Measurements from ENCODE around the gene HEG1. TPM values are rescaled to one million over a fixed set of nuclear protein-coding genes. Genes with fewer than 3 reads are reported as not detected.
A peak's percentile ranks its signal among the peaks of the same experiment; 100 is the strongest.

HEG1 gene
- total RNA-seq, 2 experiments from 2014 or later = 5.9 to 6.4 TPM

DNA sequence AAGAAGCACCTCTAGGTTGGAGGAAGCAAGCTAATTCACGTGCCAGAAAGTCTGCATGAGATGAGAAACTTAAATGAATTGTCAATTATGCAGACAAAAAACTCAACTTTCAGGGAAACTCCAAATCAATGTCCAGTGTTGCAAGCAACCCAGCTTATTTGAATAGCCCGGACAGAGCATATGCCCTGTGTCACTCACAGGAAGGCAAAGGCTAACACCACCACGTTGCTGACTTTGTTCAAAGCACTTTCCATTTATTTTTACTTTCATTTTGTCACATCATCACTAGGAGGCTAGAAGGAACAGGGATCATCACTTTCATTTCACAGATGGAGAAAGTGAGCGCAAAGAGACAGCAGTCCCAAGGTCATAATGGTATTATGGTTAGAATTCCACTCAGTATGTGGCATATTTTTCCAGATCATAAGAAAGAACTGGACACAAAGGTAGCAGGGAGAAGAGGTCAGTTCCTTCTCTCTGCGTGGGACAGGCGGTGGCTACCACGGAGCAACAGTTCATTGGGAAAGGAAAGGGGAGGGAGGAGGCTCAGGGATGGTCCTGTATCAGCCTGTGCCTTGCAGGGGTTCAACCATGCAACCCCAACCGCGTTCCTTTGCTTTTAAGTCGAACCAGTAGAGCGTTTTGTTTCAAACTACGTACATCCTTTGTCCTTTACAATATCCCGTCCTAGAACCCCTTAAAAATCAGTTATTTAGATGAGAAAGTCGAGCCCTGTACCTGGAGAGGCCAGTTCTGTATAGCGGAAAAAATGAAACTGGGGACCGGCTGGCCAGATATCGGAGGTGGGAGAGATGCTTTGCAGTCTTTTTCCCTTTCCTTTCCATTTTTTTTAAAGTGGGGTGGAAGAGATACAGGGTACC is 1.1 kb downstream of the HEG1 start:
- ATAC-seq (peak; percentile 28), DNase-seq (peak; percentile 23)
- ChIA-PET CTCF (interaction anchor here (0.8 to 1.6 kb wide), 3 partner anchors 9 to 293 kb away, joined by 3 read pairs; no protein-coding TSS in a partner anchor), POLR2A (no interaction called here)
- Mint-ChIP-seq H3K9me3 (ENCODE audit: low read depth) (no peaks in the 10 kb centered on the region), H3K36me3 (ENCODE audit: low read depth) (peaks cover 9% of the 10 kb centered on the region), H3K27ac (peak overlapping the region; percentile 90), H3K4me3 (peak overlapping the region; percentile 94), H3K4me1 (peaks cover 48% of the 10 kb centered on the region), H3K27me3 (peaks cover 2% of the 10 kb centered on the region)
- intact Hi-C loops (cut with DNase I, micrococcal nuclease) = loop anchor here (1.0 to 10.0 kb wide), 11 partner anchors 53 to 1850 kb away; partner anchors contain the start of genes HACD2 (in 1 of the 2), OSBPL11 (in 1 of the 2), SEC22A (in 1 of the 2) and SLC41A3 (in 1 of the 2)

DNA sequence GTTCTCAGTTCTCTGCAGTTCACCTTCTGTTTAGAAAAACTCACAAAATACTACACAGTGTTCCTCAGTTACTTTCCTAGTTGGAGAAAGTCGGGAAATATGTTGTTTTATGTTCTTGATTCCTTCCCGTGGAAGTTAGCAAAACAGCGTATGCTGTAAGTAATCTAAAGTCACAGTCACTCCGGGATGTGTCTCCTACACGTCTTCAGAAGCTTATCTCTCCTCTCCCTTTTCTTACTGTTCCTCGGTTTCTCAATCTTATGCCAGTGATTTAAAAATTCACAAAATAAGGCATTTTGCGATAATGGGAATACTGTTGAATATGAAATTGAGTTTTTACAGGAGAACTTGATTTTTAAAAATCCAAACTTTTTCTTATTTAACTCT is 1.7 kb downstream of the HEG1 start:
- intact Hi-C loops (cut with DNase I, micrococcal nuclease) = loop anchor here (2.0 to 10.0 kb wide), 8 partner anchors 53 to 1849 kb away; partner anchors contain the start of genes HACD2 (in 1 of the 2), SEC22A (in 1 of the 2), SNX4 (in 1 of the 2) and UMPS (in 1 of the 2)
- H3K27ac Mint-ChIP-seq = peak overlapping the region; percentile 90
- peaks cover 48% of the 10 kb centered on the region for H3K4me1 Mint-ChIP-seq
- no peaks in the 10 kb centered on the region for H3K9me3 Mint-ChIP-seq (ENCODE audit: low read depth)
- peak overlapping the region; percentile 94 for H3K4me3 Mint-ChIP-seq
- ChIA-PET POLR2A (no interaction called here), CTCF (interaction anchor here (0.8 to 1.6 kb wide), 3 partner anchors 9 to 293 kb away, joined by 3 read pairs; no protein-coding TSS in a partner anchor)
- peaks cover 2% of the 10 kb centered on the region for H3K27me3 Mint-ChIP-seq
- H3K36me3 Mint-ChIP-seq (ENCODE audit: low read depth) = peaks cover 9% of the 10 kb centered on the region
- DNase-seq = no peak
- no peak for ATAC-seq

DNA sequence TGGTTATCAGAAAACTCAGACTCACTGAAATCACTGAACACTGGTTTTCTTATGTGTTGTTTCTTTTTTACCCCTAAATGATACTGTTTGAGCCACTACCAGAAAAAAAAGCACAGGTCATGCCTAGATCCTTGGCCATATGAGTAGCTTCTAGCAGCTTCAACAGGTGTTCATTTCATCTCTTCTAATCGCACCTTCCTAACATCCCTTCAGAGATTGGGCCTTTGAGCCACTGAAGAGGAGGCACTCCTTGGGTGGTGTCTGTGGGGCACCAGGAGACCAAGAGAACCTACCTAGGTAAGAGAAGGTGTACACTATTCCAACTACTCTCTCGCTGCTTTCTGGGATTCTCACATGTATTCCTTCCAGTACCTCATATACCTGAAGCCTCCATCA is 2.5 kb downstream of the HEG1 start:
- DNase-seq = no peak
- ATAC-seq = no peak
- Mint-ChIP-seq H3K4me1 (peaks cover 51% of the 10 kb centered on the region), H3K27ac (no peak overlapping the region), H3K4me3 (no peak overlapping the region), H3K36me3 (ENCODE audit: low read depth) (peaks cover 11% of the 10 kb centered on the region), H3K9me3 (ENCODE audit: low read depth) (no peaks in the 10 kb centered on the region), H3K27me3 (peaks cover 2% of the 10 kb centered on the region)
- POLR2A ChIA-PET = no interaction called here
- intact Hi-C loops (cut with DNase I, micrococcal nuclease) = loop anchor here (2.0 to 10.0 kb wide), 10 partner anchors 19 to 1849 kb away; partner anchors contain the start of genes ZNF148 (in 2 of the 2), HACD2 (in 1 of the 2), SEC22A (in 1 of the 2) and SNX4 (in 1 of the 2)
- CTCF ChIA-PET = interaction anchor here (1.6 kb wide), 1 partner anchor 16 kb away, joined by 3 read pairs; no protein-coding TSS in a partner anchor

DNA sequence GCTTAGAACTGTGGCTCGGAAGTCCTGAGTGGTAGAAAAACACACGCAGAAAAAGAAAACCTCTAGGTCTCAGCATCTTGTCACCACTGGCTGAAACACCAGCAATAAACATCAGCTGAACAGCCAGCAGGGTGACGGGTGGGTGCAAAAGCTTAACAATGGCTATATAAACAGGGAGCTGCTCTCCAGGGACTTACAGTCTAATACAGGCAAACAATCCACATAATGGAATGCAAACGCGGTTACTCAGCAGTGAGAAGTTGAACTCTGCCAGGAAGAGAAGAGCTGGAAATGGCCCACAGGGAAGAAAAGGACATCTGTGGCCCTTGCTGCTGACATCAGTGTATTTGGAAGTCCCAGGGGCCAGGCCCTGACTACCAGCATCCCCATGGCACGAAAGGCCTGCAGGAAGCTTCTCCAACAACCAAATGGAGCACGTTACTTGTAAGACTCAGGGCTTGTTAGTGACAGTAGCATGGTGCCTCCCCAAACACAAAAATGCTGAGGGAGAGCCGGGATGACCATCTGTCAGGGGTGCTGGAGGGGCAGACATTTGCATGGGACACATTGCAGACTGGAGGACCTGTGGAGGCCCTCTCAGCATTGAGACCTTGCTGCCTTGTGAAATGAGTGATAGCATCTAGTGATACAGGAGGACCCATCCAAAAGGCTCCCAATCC is 3.0 kb downstream of the HEG1 start:
- Mint-ChIP-seq H3K4me3 (peak overlapping the region; percentile 61), H3K27ac (peak overlapping the region; percentile 87), H3K27me3 (peaks cover 2% of the 10 kb centered on the region), H3K36me3 (ENCODE audit: low read depth) (peaks cover 11% of the 10 kb centered on the region), H3K9me3 (ENCODE audit: low read depth) (no peaks in the 10 kb centered on the region), H3K4me1 (peaks cover 51% of the 10 kb centered on the region)
- ChIA-PET CTCF (interaction anchor here (1.2 kb wide), 1 partner anchor 13 kb away, joined by 3 read pairs; no protein-coding TSS in a partner anchor), POLR2A (no interaction called here)
- intact Hi-C loops (cut with DNase I, micrococcal nuclease) = loop anchor here (1.0 to 10.0 kb wide), 11 partner anchors 17 to 1848 kb away; partner anchors contain the start of genes ZNF148 (in 2 of the 2), HACD2 (in 1 of the 2), SEC22A (in 1 of the 2) and SNX4 (in 1 of the 2)
- DNase-seq (no peak), ATAC-seq (no peak)

DNA sequence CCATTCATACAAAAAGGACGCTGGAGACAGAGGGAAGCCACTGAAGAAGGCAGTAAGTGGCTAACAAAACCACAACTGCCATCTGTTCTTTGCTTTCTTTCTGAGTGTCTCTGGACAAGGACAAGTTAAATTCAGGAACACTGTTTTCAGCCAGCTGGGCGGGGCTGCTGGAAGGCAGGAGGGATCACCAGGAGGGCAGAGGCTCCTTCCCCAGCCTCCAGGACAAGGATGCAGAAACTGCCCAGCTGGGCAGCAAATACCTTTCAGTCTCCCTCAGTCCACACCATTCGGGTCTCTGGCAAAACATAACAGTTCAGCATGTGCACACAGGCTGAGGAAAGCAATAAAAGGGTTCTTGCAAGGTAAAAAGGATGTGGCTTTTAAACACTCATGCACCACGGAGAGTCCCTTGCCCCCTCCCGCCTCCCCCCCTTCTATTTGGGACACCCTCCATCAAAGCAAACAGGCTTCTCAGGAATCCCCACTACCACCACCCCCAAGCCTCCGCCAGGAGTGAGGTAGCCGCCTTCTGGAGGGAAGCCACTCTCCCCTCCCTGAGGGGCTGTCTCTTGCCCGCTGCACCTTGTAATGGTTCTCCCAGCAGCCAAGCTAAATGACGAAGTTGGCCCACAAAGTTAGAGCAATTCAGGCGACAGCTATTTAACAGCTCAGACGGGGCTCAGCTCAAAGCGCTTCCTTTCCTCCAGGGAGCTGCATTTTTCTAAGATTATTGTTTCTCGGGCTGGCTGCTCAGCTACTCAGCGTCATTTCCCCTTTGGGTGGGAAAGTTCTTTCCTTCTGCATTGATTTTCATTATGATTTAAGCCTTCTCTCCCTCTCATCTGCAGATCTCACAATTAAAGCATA is 3.8 kb downstream of the HEG1 start:
- ChIA-PET CTCF (interaction anchor here (1.2 kb wide), 1 partner anchor 12 kb away, joined by 3 read pairs; no protein-coding TSS in a partner anchor), POLR2A (no interaction called here)
- DNase-seq = peak; percentile 81
- peak overlapping the region; percentile 61 for H3K4me3 Mint-ChIP-seq
- no peaks in the 10 kb centered on the region for H3K9me3 Mint-ChIP-seq (ENCODE audit: low read depth)
- peaks cover 11% of the 10 kb centered on the region for H3K36me3 Mint-ChIP-seq (ENCODE audit: low read depth)
- peaks cover 2% of the 10 kb centered on the region for H3K27me3 Mint-ChIP-seq
- intact Hi-C loops (cut with DNase I, micrococcal nuclease) = loop anchor here (1.0 to 10.0 kb wide), 11 partner anchors 17 to 1847 kb away; partner anchors contain the start of genes ZNF148 (in 2 of the 2), HACD2 (in 1 of the 2), SEC22A (in 1 of the 2) and SNX4 (in 1 of the 2)
- peaks cover 51% of the 10 kb centered on the region for H3K4me1 Mint-ChIP-seq
- peak overlapping the region; percentile 87 for H3K27ac Mint-ChIP-seq
- ATAC-seq = peak; percentile 65

DNA sequence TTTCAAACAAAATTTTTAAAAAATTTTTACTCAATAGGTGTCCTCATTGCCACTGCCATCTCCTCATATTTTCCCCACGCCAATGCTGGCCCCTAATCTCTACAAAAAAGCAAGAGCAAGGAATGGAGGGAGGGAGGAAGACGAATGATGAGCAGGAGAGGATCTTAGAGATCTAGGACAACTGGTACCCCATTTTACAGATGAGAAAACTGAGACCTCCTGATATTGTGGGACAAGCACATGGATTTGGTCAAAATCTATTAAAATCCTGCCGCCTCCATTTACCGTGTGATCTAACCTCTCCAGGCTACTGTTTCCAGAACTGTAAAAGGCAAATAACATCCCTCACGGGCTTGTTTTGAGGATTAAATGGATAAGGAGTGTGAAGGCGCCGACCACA is 4.6 kb downstream of the HEG1 start:
- ChIA-PET CTCF (no interaction called here), POLR2A (no interaction called here)
- Mint-ChIP-seq H3K27me3 (peaks cover 2% of the 10 kb centered on the region), H3K36me3 (ENCODE audit: low read depth) (peaks cover 11% of the 10 kb centered on the region), H3K4me1 (peaks cover 46% of the 10 kb centered on the region), H3K27ac (peak overlapping the region; percentile 68), H3K4me3 (peak overlapping the region; percentile 61), H3K9me3 (ENCODE audit: low read depth) (no peaks in the 10 kb centered on the region)
- DNase-seq (no peak), ATAC-seq (no peak)
- intact Hi-C loops (cut with DNase I, micrococcal nuclease) = loop anchor here (5.0 to 10.0 kb wide), 7 partner anchors 56 to 1846 kb away; partner anchors contain the start of genes HACD2 (in 1 of the 2), SEC22A (in 1 of the 2), SNX4 (in 1 of the 2) and UMPS (in 1 of the 2)

DNA sequence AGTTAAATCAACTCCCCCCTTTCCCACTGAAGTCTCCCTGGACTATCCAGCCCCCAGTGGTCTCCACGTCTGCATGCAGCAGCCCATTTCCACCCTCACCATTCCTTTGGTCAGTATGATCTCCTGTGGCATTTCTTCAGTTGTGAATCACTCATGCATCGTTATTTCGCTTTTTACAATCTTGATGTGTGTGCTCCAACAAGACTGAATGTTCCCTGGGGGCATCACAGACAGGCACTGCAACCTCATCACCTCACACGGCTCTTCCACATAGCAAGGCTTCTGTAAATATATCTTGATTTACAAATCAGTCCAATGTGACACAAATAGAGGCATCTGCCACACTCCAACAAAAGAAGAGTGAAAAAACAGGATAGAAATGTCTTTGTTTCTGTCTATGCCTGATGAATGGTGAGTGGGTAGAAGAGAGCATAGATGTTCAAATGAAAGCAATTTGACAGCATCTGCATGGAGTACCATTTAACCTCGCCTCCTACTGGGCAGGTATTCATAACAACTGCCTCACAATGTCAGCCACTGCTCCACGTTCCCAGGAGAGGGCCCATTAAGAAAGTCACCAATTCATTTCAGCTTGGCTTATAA is 5.2 kb downstream of the HEG1 start:
- ATAC-seq = no peak
- intact Hi-C loops (cut with DNase I, micrococcal nuclease) = loop anchor here (5.0 to 10.0 kb wide), 7 partner anchors 57 to 1846 kb away; partner anchors contain the start of genes HACD2 (in 1 of the 2), SEC22A (in 1 of the 2), SNX4 (in 1 of the 2) and UMPS (in 1 of the 2)
- Mint-ChIP-seq H3K36me3 (ENCODE audit: low read depth) (peaks cover 11% of the 10 kb centered on the region), H3K27ac (no peak overlapping the region), H3K4me3 (no peak overlapping the region), H3K9me3 (ENCODE audit: low read depth) (no peaks in the 10 kb centered on the region), H3K4me1 (peaks cover 46% of the 10 kb centered on the region), H3K27me3 (peaks cover 2% of the 10 kb centered on the region)
- ChIA-PET POLR2A (no interaction called here), CTCF (interaction anchor here (0.7 kb wide), 1 partner anchor 34 kb away, joined by 3 read pairs; no protein-coding TSS in a partner anchor)
- no peak for DNase-seq

DNA sequence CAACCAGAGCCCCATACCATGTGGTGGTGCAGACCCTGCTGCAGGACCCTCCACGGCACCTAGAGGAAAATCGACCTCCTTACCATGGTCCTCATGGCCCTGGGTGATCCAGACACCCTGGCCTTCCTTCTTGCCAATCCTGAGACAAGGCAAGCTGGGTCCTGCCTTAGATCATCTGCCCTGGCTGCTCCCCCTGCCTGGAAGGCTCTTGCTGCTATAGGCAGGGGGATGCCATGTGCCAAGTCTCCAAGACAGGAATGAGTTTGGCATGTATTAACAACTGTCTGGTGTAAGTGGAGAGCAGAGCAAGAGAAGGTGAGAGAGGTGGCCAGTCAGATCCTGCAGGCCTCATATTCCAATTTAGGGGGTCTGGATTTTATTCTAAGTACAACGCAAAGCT is 7.5 kb downstream of the HEG1 start:
- CTCF ChIA-PET = no interaction called here

DNA sequence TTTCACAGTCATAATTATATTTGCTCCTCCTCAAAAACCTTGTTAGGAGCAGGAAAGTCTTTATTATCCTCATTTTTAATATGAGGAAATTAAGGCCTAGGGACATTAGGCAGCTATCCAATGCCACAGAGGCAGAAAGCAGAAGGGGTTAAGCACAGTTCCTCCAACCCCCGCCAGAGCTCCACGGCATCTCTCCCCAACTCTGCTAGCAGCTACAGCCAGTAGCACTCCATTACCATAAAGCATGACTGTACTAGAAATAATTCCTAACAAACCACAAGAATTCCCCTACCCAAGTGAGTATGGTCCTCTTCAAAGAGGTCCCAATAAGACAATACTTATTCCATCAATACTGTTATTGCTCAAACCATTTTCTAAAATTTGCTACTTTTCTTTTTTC is 9.8 kb downstream of the HEG1 start:
- intact Hi-C loops (cut with DNase I, micrococcal nuclease) = no loop called here
- Mint-ChIP-seq H3K27me3 (peaks cover 2% of the 10 kb centered on the region), H3K9me3 (ENCODE audit: low read depth) (no peaks in the 10 kb centered on the region), H3K4me1 (peaks cover 12% of the 10 kb centered on the region), H3K27ac (no peak overlapping the region), H3K4me3 (no peak overlapping the region), H3K36me3 (ENCODE audit: low read depth) (peaks cover 8% of the 10 kb centered on the region)
- ChIA-PET POLR2A (no interaction called here), CTCF (interaction anchor here (1.2 kb wide), 1 partner anchor 8 kb away, joined by 3 read pairs; no protein-coding TSS in a partner anchor)
- DNase-seq (no peak), ATAC-seq (no peak)

More for the DNA sequence above, 7.5 kb downstream of the HEG1 start:
- Mint-ChIP-seq H3K4me3 (no peak overlapping the region), H3K4me1 (peaks cover 30% of the 10 kb centered on the region), H3K9me3 (ENCODE audit: low read depth) (no peaks in the 10 kb centered on the region), H3K36me3 (ENCODE audit: low read depth) (peaks cover 8% of the 10 kb centered on the region), H3K27ac (no peak overlapping the region), H3K27me3 (peaks cover 2% of the 10 kb centered on the region)
- no peak for ATAC-seq
- DNase-seq = no peak
- POLR2A ChIA-PET = no interaction called here
- intact Hi-C loops (cut with DNase I, micrococcal nuclease) = no loop called here

DNA sequence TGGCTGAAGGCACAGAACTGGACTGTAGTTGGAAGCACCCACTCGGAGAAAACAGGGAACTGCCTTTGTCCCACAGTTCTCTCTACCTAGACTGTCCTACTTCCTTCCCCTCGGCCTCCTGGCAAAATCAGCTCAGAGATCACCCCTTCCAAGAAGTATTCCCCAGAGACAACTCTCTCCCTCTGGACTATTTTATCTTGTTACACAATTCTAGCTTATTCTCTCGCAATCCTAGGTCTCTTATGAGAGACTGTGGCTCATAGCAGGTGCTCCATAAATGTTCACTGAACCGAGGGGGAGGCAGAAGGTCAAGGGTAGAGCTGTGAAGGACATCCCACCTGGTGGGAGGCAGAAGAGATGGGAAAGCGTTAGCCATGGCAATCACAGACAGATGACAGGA is 10.6 kb downstream of the HEG1 start:
- Mint-ChIP-seq H3K27ac (no peak overlapping the region), H3K4me1 (peaks cover 5% of the 10 kb centered on the region), H3K9me3 (ENCODE audit: low read depth) (no peaks in the 10 kb centered on the region), H3K36me3 (ENCODE audit: low read depth) (peaks cover 2% of the 10 kb centered on the region), H3K27me3 (no peaks in the 10 kb centered on the region), H3K4me3 (no peak overlapping the region)
- no peak for DNase-seq
- intact Hi-C loops (cut with DNase I, micrococcal nuclease) = no loop called here
- ATAC-seq = no peak
- CTCF ChIA-PET = interaction anchor here (1.2 kb wide), 1 partner anchor 9 kb away, joined by 3 read pairs; no protein-coding TSS in a partner anchor
- POLR2A ChIA-PET = interaction anchor here (0.6 kb wide), 1 partner anchor 12 kb away, joined by 3 read pairs; no protein-coding TSS in a partner anchor
